GM12878 (cell line): Measurements from ENCODE around the gene CCR5. TPM values are rescaled to one million over a fixed set of nuclear protein-coding genes. Genes with fewer than 3 reads are reported as not detected.

ENCODE experiments used
- ATAC-seq: fragments of 200-7000 bp; cut with Tn5 transposase; 3 replicates; pipeline ENCODE4 v1.9.1; 2020; ENCODE audit warnings: mild to moderate bottlenecking, moderate library complexity
- BruUV-seq: library from RNA; stranded (reverse); fragments of 400-500 nt; replicated peaks from 2 replicates; lab custom pipeline; 2021; lab: Mats Ljungman, UMichigan
- CTCF ChIA-PET: fragments of 300-600 bp; sonication (Branson Sonifier 250); formaldehyde crosslinking; extraction: SDS; loops from one replicate; lab custom pipeline; 2021; ENCODE audit warnings: inconsistent platforms; lab: Yijun Ruan, JAX
- POLR2A ChIA-PET: fragments of 350-600 bp; formaldehyde crosslinking; extraction: SDS; loops from one replicate; lab custom pipeline; 2021; ENCODE audit warnings: inconsistent platforms; lab: Charles Lee
- RAD21 ChIA-PET: fragments of 300-600 bp; sonication (Branson Sonifier 250); formaldehyde crosslinking; loops from one replicate; lab custom pipeline; 2023; ENCODE audit warnings: antibody characterized with exemption; ENCODE audit not compliant: unreplicated experiment; lab: Charles Lee
- SMC1A ChIA-PET: fragments of 300-600 bp; sonication (Branson Sonifier 250); formaldehyde crosslinking; loops from one replicate; lab custom pipeline; 2023; ENCODE audit not compliant: unreplicated experiment, uncharacterized antibody; lab: Charles Lee
- DNase-seq: peaks from one replicate; pipeline ENCODE4 v3.0.0-alpha.2; 2011; ENCODE audit warnings: low read depth, low spot score
- FAIRE-seq: peaks from 3 replicates; lab custom pipeline; 2011; peaks lifted over from hg19 to GRCh38; lab: Jason Lieb, UNC
- H2AFZ ChIP-seq: 2 replicates; pipeline ENCODE4 v1.6.0; 2011; ENCODE audit warnings: low read depth, low read length, control low read depth; ENCODE audit not compliant: control insufficient read depth
- H3K27ac ChIP-seq: 2 replicates; pipeline ENCODE4 v1.5.1; 2011; ENCODE audit warnings: control low read depth; ENCODE audit not compliant: control insufficient read depth, insufficient read depth
- H3K27me3 ChIP-seq, 2 experiments: replicated peaks in 1 of 2; 2 replicates each; pipeline versions ENCODE4 v1.6.0 to v1.6.1; 2011; ENCODE audit warnings: low read length in 1 of 2; ENCODE audit not compliant: control insufficient read depth in 2 of 2, insufficient read depth in 2 of 2
- H3K36me3 ChIP-seq, 2 experiments: 2 replicates each; pipeline ENCODE4 v1.5.1; 2011; ENCODE audit warnings: low read length in 1 of 2; ENCODE audit not compliant: control insufficient read depth in 2 of 2, insufficient read depth in 2 of 2
- H3K4me1 ChIP-seq: 2 replicates; pipeline ENCODE4 v1.6.1; 2011; ENCODE audit warnings: mild to moderate bottlenecking, low read length, moderate library complexity, mixed read lengths; ENCODE audit not compliant: control insufficient read depth, insufficient read depth
- H3K4me2 ChIP-seq: 2 replicates; pipeline ENCODE4 v1.6.0; 2011; ENCODE audit warnings: control low read depth; ENCODE audit not compliant: control insufficient read depth, insufficient read depth
- H3K4me3 ChIP-seq: fragments of 200-600 bp; sonication (generic); 2 replicates; pipeline ENCODE4 v1.5.1; 2016
- H3K79me2 ChIP-seq: 2 replicates; pipeline ENCODE4 v1.6.0; 2011; ENCODE audit warnings: low read length; ENCODE audit not compliant: control insufficient read depth, insufficient read depth
- H3K9ac ChIP-seq: 2 replicates; pipeline ENCODE4 v1.8.0; 2011; ENCODE audit warnings: low read length, control low read depth, mixed read lengths; ENCODE audit not compliant: control insufficient read depth, insufficient read depth
- H3K9me3 ChIP-seq: replicated peaks from 3 replicates; pipeline ENCODE4 v1.5.1; 2011; ENCODE audit warnings: mild to moderate bottlenecking, low read length; ENCODE audit not compliant: control insufficient read depth, insufficient read depth
- H4K20me1 ChIP-seq: 2 replicates; pipeline ENCODE4 v1.6.0; 2011; ENCODE audit not compliant: control insufficient read depth, insufficient read depth
- BHLHE40 ChIP-seq, 2 experiments: fragments of 450-650 bp in 1 of 2; IDR thresholded peaks; 2 replicates each; pipeline ENCODE4 v1.6.1; 2011 to 2017; ENCODE audit warnings: low read depth in 2 of 2, borderline replicate concordance in 1 of 2, improper control_type of control experiment in 1 of 2, low read length in 1 of 2, mild to moderate bottlenecking in 1 of 2
- CBX5 ChIP-seq: sonication (generic); IDR thresholded peaks from 2 replicates; pipeline ENCODE4 v1.6.1; 2016; ENCODE audit warnings: low read depth, moderate library complexity, mild to moderate bottlenecking, inconsistent platforms
- CTCF ChIP-seq, 3 experiments: IDR thresholded peaks in 2 of 3; conservative IDR thresholded peaks in 1 of 3; 2 replicates each; pipeline ENCODE4 v1.5.1; 2011; ENCODE audit warnings: low read depth in 3 of 3, low read length in 3 of 3, mild to moderate bottlenecking in 3 of 3, control low read depth in 2 of 3, moderate library complexity in 2 of 3, inconsistent platforms in 1 of 3, mixed read lengths in 1 of 3; ENCODE audit not compliant: control insufficient read depth in 2 of 3, insufficient read depth in 1 of 3; ENCODE audit errors: extremely low read depth in 1 of 3
- NFIC ChIP-seq: IDR thresholded peaks from 2 replicates; pipeline ENCODE4 v1.6.1; 2012; ENCODE audit warnings: low read depth, mild to moderate bottlenecking, inconsistent platforms, low read length, moderate library complexity
- PML ChIP-seq: IDR thresholded peaks from 2 replicates; pipeline ENCODE4 v1.6.1; 2012; ENCODE audit warnings: low read length, inconsistent platforms
- SUPT20H ChIP-seq: IDR thresholded peaks from 2 replicates; pipeline ENCODE4 v1.6.1; 2011; ENCODE audit warnings: low read depth, mild to moderate bottlenecking, low read length, moderate library complexity, borderline replicate concordance; ENCODE audit not compliant: control insufficient read depth
- TARDBP ChIP-seq: IDR thresholded peaks from 2 replicates; pipeline ENCODE4 v1.6.1; 2016; ENCODE audit warnings: borderline replicate concordance
- WGBS: methylation state at CpG from one replicate; pipeline ENCODE4 v1.1.6; 2016; ENCODE audit warnings: low lambda C conversion rate; ENCODE audit not compliant: insufficient replicate concordance, insufficient coverage; ENCODE audit errors: missing lambda C conversion rate; 5-methylcytosine and 5-hydroxymethylcytosine counted together
- in situ Hi-C: fragments of 300-500 bp; cut with MboI; formaldehyde crosslinking; loops from 9 replicates; pipeline ENCODE4 v1.14.3; 2018; ENCODE audit warnings: mixed read lengths
- intact Hi-C: fragments of 100-400 bp; cut with micrococcal nuclease; formaldehyde crosslinking; loops from one replicate; pipeline ENCODE4 v1.14.2; 2022; ENCODE audit not compliant: unreplicated experiment
- polyA plus RNA-seq, 11 experiments: library from polyadenylated mRNA; depleted of rRNA in 4 of 11; unstranded in 6 of 11; stranded (reverse) in 5 of 11; fragments of >200 nt; fragmentation: Nextera tagmentation in 4 of 11; fragmentation: Illumina TruSeq in 1 of 11; extraction: Ambion mirVana in 4 of 11; extraction: Trizol in 1 of 11; gene quantifications; 1 replicate in 1 of 11; 2 replicates in 10 of 11; pipeline versions ENCODE4 v1.2.1 to v1.2.3, GENCODE V29; 2011 to 2016; ENCODE audit warnings: inconsistent platforms in 2 of 11, missing spikeins in 2 of 11, low read depth in 1 of 11
- total RNA-seq, 4 experiments: library from RNA; depleted of rRNA in 3 of 4; stranded (reverse); fragments of >200 nt in 3 of 4; fragmentation: Illumina TruSeq in 1 of 4; extraction: Trizol in 1 of 4; gene quantifications; 2 replicates each; pipeline versions ENCODE4 v1.2.1 to v1.2.3, GENCODE V29; 2013 to 2021

CCR5 gene
- total and polyA plus RNA-seq, 10 of the 15 experiments (the other 5 are each of a cell fraction or from before 2014, with no cell fraction given): 0.17 to 1.6 (median 0.82) TPM; not detected in 1

- TF ChIP-seq BHLHE40 (IDR thresholded peaks at IDR 0.05; ENCODE audit: borderline replicate concordance in 1 of 2, low read depth in 2 of 2, low read length in 1 of 2): peak in 1 of 2 experiments; percentile 13; a peak in 1 of 4 replicates
- no peak for TF ChIP-seq SUPT20H
- 0 out of 2 replicates have a peak, but pooled peaks have one; percentile 33 for TF ChIP-seq CBX5
- TF ChIP-seq CTCF (IDR thresholded peaks at IDR 0.05 in 2 of 3, conservative IDR thresholded peaks at IDR 0.05 in 1 of 3; ENCODE audit: control insufficient read depth in 2 of 3, extremely low read depth in 1 of 3, insufficient read depth in 1 of 3, low read depth in 3 of 3, low read length in 3 of 3): peak; percentile 64 to 74 (median 72)
- no peak for TF ChIP-seq NFIC
Observed at GRCh38 chr3:46368569-46368968, 2.2 kb upstream of the CCR5 start (continued).

GRCh38 chr3:46369151-46369550 lies 1.6 kb upstream of the CCR5 start:
- POLR2A ChIA-PET: interaction anchor here (0.6 to 5.9 kb wide), 14 partner anchors 9 to 677 kb away, joined by 3 to 22 read pairs (median 6); partner anchors contain the start of gene CCR1
- no peaks in the 10 kb centered on the region for H4K20me1 ChIP-seq
- in situ Hi-C loops: no loop called here
- no peak overlapping the region for H2AFZ ChIP-seq
- ATAC-seq (no peak), FAIRE-seq (no peak), DNase-seq (no peak)
- H3K27me3 ChIP-seq: no peaks in the 10 kb centered on the region
- H3K4me1 ChIP-seq: peaks cover 14% of the 10 kb centered on the region
- 0 out of 2 replicates have a peak overlapping the region, but pooled peaks have one; percentile 18 for H3K9ac ChIP-seq
- 13% methylated on average over 4 of the region's 4 CpGs for WGBS
- H3K27ac ChIP-seq: peak overlapping the region; percentile 3; the same call in 1 of the 2 replicates
- intact Hi-C loops: no loop called here
- RAD21 ChIA-PET: interaction anchor here (0.7 to 13.5 kb wide), 45 partner anchors 9 to 440 kb away, joined by 3 to 421 read pairs (median 6); partner anchors contain the start of genes CCR1, CCR2 and CXCR6
- H3K9me3 ChIP-seq: no peaks in the 10 kb centered on the region
- CTCF ChIA-PET: interaction anchor here (0.6 to 21.1 kb wide), 48 partner anchors 9 to 432 kb away, joined by 3 to 714 read pairs (median 7); partner anchors contain the start of genes CCR1 and CCR3
- no peaks in the 10 kb centered on the region for H3K36me3 ChIP-seq
- BruUV-seq: no TSS peak
- no peaks in the 10 kb centered on the region for H3K79me2 ChIP-seq
- SMC1A ChIA-PET: interaction anchor here (0.6 to 15.8 kb wide), 47 partner anchors 9 to 438 kb away, joined by 3 to 581 read pairs (median 7); partner anchors contain the start of genes CCR1 and CCR2
- peak overlapping the region; percentile 63 for H3K4me2 ChIP-seq
- H3K4me3 ChIP-seq: no peak overlapping the region
- TF ChIP-seq PML: 0 out of 2 replicates have a peak, but pooled peaks have one; percentile 10
- TF ChIP-seq TARDBP: no peak
